ENCODE data around the gene ASPA.

- no peak for TF ChIP-seq CTCF (conservative IDR thresholded peaks at IDR 0.05; ENCODE audit: low read length)
- TF ChIP-seq EZH2phosphoT487 (IDR thresholded peaks at IDR 0.05; ENCODE audit: borderline replicate concordance, low read depth, low read length) = no peak
Observed at GRCh38 chr17:3528880-3529511, 53.2 kb downstream of the ASPA start.
